GM12874 (cell line): Measurements from ENCODE around the gene TEFM.

Experiments
- CTCF ChIP-seq: IDR thresholded peaks from 2 replicates; pipeline ENCODE4 v1.5.1; 2011; ENCODE audit warnings: low read depth, mild to moderate bottlenecking, control low read depth, low read length, moderate library complexity; ENCODE audit not compliant: insufficient read depth

TEFM gene

GRCh38 chr17:30906101-30906911 is at the start of gene TEFM:
TEFM (minus strand) TSS chr17:30906238; CDS start chr17:30906198, 40 bp downstream.
- TF ChIP-seq CTCF: no peak

GRCh38 chr17:30954046-30954830 is 48.2 kb upstream of the TEFM start:
- TF ChIP-seq CTCF: no peak

- no peak for TF ChIP-seq CTCF
Observed at GRCh38 chr17:30952638-30953393, 46.8 kb upstream of the TEFM start.

- TF ChIP-seq CTCF: no peak
Observed at GRCh38 chr17:30950669-30951399, 44.8 kb upstream of the TEFM start.

GRCh38 chr17:30950189-30950588 is 44.2 kb upstream of the TEFM start:
- no peak for TF ChIP-seq CTCF

GRCh38 chr17:30947796-30948195 is 41.8 kb upstream of the TEFM start:
- no peak for TF ChIP-seq CTCF
